GM20431 (cell line): Measurements from ENCODE around the gene GPR162.
"Not testable (repeated sequence)": the region's sequence is repeated elsewhere in the genome, so short reads cannot be mapped to it uniquely, and the experiment has no call there.

Experiments used
- in situ Hi-C: fragments of 300-500 bp; cut with MseI, MboI; formaldehyde crosslinking; loops from one replicate; pipeline ENCODE4 v1.15.0; 2020; ENCODE audit warnings: low sequenced_read_pairs; ENCODE audit not compliant: unreplicated experiment

Gene GPR162

DNA sequence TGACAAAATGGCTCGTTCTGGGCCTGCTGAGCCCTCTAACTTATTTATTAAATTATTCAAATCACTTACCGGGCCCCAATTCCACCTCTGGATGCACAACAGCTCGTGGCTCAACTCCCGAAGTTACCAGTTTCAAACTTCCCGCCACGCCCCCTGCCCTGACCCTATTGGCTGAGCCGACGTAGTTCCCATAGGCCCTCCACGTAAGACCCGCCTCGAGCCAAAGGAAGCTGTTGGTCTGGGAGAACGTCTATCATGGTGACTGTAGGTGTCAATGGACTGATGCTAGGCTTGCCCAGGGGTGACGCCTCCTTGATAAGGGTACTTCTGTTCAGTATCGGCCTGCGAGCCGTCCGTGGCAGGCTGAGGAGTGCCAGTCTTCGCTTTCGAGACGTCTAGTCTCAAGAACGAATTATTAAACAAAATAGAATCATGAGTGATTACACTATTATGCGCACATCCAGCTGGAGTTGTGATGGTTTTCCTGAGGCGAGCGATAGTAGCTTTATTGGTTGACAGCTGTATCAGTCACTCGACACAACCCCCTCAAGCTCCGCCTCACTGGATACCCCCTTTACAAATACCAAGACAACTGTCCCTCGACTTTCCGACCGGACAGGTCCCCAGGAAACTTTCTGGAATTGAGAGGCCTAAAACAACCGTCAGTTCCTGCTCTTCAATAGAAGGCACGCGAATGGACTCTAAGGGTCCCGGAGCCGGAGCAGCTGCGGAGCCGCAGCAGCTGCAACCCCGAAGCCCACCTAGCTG, 29.7 kb downstream of the GPR162 start, which contains the start of gene CDCA3:
CDCA3 (minus strand) TSS at position 134 of the 768 bp plus-strand sequence. CDS start 334 bp downstream, outside the sequence.
- in situ Hi-C loops, result no loop called here

DNA sequence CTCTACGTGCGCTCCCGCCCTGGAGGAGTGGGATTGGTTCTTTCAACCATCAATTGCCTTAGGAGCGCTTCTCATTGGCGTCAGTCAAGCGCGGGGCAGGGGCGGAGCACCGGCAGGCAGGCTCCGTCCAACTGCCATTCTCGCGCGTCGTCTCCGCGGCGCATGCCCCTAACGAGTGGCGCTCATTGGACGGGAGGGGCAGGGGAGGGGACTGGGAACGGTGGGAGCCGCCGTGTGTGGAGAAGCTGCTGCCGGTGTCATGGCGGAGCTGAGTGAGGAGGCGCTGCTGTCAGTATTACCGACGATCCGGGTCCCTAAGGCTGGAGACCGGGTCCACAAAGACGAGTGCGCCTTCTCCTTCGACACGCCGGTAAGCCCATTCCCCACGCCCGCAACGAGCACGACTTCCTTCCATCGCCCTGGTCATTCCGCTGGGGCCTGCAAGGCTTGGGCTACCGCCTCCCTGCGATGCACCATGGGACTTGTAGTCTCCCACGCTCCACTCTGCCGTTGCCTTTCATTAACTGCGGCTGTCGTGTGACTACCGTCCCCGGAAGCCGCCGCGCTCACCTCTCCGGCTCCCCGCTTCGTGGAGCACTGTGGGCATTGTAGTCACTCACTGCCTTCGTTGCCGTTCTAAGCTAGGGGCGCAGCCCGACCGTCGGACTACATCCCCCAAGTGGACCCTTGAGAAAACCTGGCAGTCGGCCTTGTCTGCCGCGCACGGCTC, 30.5 kb downstream of the GPR162 start, which contains the start of gene USP5:
USP5 (plus strand) TSS at position 230 of the 730 bp plus-strand sequence; CDS start at position 260, 30 bp downstream.
- in situ Hi-C loops, result no loop called here

DNA sequence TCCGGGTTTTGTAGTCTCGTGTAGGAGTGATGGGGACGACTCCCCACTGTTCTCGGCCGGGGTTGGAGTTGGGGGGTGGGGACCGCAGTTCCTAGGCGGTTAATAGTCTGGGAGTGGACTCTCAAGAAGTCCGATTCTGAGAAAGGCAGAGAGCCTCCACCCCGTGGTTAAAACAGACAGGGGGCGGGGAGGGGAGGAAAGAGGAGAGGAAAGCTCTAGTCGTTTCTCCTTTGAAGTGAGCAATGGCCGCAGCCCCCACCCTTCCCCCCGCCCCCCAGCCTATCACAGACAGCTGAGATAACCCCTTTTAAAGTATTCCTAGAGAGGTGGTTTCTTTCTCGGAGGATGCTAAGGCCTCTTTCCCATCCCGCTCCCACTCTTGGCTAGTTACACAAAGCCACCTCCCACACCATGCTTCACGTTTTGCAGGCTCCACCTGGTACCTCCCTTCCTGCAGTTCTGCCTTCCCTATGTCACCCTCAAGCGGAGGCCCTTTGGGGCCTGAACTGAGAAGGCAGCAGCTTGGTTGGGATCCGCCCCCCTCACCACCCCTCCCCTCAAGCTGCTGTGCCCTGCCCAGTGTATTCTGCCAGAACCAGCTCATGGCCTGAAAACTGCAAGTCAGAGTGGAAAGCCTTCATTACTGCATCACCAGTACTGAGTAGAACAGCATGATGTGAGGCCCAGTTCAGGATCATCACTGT, 31.2 kb downstream of the GPR162 start:
- in situ Hi-C loops, result no loop called here

GRCh38 chr12:6853626-6854025, 32.0 kb downstream of the GPR162 start:
- in situ Hi-C loops, result no loop called here

GRCh38 chr12:6854036-6854435, 32.4 kb downstream of the GPR162 start:
- in situ Hi-C loops, result no loop called here

DNA sequence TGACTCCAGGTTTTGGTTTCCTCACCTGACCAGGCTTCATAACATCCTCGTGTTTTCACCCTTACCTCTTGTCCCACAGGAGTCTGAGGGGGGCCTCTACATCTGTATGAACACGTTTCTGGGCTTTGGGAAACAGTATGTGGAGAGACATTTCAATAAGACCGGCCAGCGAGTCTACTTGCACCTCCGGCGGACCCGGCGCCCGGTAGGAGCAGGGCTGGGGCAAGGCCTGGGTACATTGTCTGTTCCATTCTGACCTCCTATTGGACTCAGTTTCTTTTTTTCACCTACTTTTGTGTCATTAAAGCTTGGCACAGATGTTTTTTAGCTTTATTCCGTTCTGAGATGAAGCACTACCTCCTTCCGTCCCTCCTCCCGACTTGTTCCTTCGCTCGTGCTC, 33.7 kb downstream of the GPR162 start:
- in situ Hi-C loops, result no loop called here

- in situ Hi-C loops, result no loop called here
These were observed 37.2 kb downstream of the GPR162 start for GRCh38 chr12:6858799-6859198.

- in situ Hi-C loops, result no loop called here
These were observed 38.5 kb downstream of the GPR162 start for GRCh38 chr12:6860116-6860515.

DNA sequence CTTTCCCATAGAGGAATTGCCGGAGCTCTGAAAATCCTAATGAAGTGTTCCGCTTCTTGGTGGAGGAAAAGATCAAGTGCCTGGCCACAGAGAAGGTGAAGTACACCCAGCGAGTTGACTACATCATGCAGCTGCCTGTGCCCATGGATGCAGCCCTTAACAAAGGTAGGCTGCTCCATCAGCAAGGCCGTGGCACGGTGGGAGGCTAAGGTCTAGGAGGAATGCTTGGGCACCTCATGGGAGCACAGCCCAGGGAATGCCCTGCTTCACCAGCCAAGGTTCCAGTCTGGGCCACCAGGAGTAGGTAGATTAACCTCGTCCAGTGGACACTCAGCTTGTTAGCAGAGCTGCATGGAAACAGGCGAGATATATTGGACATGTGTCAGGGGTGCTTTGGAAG, 39.3 kb downstream of the GPR162 start:
- in situ Hi-C loops, result no loop called here

GRCh38 chr12:6861391-6861790, 39.8 kb downstream of the GPR162 start:
- in situ Hi-C loops, result no loop called here

GRCh38 chr12:6863033-6863432, 41.4 kb downstream of the GPR162 start:
- in situ Hi-C loops, result no loop called here

- in situ Hi-C loops, result no loop called here
These were observed 42.1 kb downstream of the GPR162 start for GRCh38 chr12:6863586-6864321.

DNA sequence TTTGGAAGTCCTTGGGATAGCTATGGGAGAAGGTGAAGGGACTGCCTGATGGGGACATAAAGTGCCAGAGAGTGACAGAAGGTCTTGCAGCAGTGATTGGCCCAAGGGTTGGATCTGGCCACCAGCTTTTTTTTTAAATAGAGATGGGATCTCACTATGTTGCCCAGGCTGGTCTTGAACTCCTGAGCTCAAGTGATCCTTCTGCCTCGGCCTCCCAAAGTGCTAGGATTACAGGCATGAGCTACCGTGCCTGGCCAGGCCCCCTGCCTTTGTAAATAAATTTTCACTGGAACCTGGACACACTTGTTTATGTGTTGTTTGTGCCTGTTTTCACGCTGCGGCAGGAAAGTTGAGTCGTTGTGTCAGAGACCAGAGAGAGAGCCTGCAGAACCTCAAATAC, 43.7 kb downstream of the GPR162 start:
- in situ Hi-C loops, result not testable (repeated sequence)

GRCh38 chr12:6866163-6866919, 44.7 kb downstream of the GPR162 start:
- in situ Hi-C loops, result no loop called here

GRCh38 chr12:6866920-6867412, 45.3 kb downstream of the GPR162 start:
- in situ Hi-C loops, result no loop called here

GRCh38 chr12:6867413-6868210, 46.0 kb downstream of the GPR162 start, which contains the start of gene TPI1:
TSS of gene TPI1 (plus strand) at chr12:6867531. CDS start at chr12:6867567, 36 bp downstream.
- in situ Hi-C loops, result no loop called here

DNA sequence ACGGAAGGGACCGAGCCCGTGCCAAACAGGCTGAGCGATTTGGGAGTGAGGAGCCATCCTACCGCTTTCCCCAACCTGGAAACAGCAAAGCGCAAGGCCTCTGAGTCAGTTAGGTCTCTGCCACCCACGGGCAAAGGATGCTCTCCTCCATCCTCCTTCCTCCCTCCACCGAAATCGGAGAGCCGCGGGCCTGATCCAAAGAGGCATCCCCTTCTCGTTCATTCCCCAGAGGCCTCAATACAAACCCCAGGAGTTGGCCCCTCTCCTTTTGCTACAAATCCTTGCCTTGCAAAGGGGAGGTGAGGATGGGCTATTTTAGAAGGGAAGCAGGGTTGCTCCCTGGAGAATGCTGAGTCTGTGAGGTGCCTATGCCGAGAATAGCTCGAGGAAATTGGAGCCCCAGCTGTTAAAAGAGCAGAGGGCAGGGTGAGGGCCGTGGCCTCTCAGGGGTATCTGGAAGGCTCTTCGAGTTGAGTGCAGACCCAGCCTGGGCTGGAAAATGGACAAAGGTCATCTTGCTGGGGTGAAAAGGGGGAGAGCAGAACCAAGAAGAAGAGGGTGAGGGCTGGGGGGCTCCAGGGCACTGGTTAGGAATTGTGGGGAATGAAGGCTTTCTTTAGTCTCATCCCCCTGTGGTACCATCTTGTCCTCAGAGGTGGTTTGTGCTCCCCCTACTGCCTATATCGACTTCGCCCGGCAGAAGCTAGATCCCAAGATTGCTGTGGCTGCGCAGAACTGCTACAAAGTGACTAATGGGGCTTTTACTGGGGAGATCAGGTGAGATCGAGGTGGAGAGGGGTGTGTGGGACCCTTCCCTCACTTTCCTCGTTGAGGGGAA, 46.8 kb downstream of the GPR162 start:
- in situ Hi-C loops, result no loop called here
